ENCODE measurements around the gene TRPM3.

GRCh38 chr9:71105192-71105591 lies 16.2 kb downstream of the TRPM3 start:
- no peak for TF ChIP-seq POLR2A (IDR thresholded peaks at IDR 0.05)
- TF ChIP-seq CTCF (IDR thresholded peaks at IDR 0.05), result no peak
- TF ChIP-seq POLR2AphosphoS5 (IDR thresholded peaks at IDR 0.05; ENCODE audit: insufficient read depth in 1 of 2, low read depth in 1 of 2), result no peak

Data from vagina (tissue), 2 donors.